DND-41 (cell line): Measurements from ENCODE around the gene PRKACA.

Source experiments
- CTCF ChIP-seq: IDR thresholded peaks from 2 replicates; pipeline ENCODE4 v1.5.1; 2012; ENCODE audit warnings: borderline replicate concordance, low read length, moderate library complexity, mild to moderate bottlenecking; ENCODE audit not compliant: poor library complexity, severe bottlenecking; ENCODE audit errors: extremely low read depth
- EZH2 ChIP-seq: IDR thresholded peaks from 3 replicates; pipeline ENCODE4 v1.6.1; 2012; ENCODE audit warnings: borderline replicate concordance, low read depth, mild to moderate bottlenecking, moderate library complexity, low read length, inconsistent platforms; ENCODE audit not compliant: severe bottlenecking

DNA sequence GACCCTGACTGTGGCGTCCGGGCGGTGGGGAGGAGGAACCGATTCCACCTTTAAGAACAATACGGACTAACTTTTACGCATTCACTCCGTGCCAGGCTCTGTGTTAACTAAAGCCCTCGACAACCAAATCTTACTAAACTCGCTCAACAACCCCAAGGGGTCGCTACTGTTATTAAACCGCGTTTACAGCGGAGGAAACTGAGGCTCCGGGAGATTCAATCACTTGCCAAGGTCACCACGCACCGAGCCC, 28.2 kb downstream of the PRKACA start:
- TF ChIP-seq CTCF (no peak), EZH2 (no peak)
